Dedifferentiated amniotic fluid mesenchymal stem cell (primary cell): ENCODE measurements around the gene CYBA.

Source experiments
- DNase-seq: peaks from one replicate; pipeline ENCODE4 v3.0.0-alpha.2; 2016; ENCODE audit errors: extremely low spot score

CYBA gene

GRCh38 chr16:88662843-88663606 lies 12.2 kb upstream of the CYBA start, which contains the start of gene MVD:
MVD (minus strand) TSS chr16:88663091; CDS start chr16:88663080, 11 bp downstream.
- DNase-seq, result peak; percentile 96

- DNase-seq, result no peak
These were observed 11.5 kb upstream of the CYBA start for GRCh38 chr16:88662222-88662842.

DNA sequence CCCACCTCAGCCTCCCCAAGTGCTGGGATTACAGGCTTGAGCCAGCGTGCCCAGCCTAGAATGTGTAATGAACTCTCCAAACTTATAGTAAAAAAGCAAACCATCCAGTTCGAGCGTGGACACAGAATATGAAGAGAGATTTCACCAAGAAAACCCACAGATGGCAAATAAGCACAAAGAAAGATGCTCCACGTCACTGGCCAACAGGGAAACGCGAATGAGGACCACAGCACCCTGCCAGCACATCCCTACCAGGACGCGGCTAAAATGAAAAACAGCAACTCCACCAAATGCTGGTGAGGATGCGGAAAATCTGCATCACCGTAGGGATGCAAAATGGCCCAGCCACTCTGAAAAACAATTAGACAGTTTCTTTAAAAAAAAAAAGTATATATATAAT lies 10.6 kb upstream of the CYBA start:
- no peak for DNase-seq

- DNase-seq, result no peak
These were observed 8.3 kb upstream of the CYBA start for GRCh38 chr16:88659160-88659559.

GRCh38 chr16:88658714-88659113 lies 7.9 kb upstream of the CYBA start:
- DNase-seq, result no peak

- DNase-seq, result no peak
These were observed 6.5 kb upstream of the CYBA start for GRCh38 chr16:88657371-88657770.

DNA sequence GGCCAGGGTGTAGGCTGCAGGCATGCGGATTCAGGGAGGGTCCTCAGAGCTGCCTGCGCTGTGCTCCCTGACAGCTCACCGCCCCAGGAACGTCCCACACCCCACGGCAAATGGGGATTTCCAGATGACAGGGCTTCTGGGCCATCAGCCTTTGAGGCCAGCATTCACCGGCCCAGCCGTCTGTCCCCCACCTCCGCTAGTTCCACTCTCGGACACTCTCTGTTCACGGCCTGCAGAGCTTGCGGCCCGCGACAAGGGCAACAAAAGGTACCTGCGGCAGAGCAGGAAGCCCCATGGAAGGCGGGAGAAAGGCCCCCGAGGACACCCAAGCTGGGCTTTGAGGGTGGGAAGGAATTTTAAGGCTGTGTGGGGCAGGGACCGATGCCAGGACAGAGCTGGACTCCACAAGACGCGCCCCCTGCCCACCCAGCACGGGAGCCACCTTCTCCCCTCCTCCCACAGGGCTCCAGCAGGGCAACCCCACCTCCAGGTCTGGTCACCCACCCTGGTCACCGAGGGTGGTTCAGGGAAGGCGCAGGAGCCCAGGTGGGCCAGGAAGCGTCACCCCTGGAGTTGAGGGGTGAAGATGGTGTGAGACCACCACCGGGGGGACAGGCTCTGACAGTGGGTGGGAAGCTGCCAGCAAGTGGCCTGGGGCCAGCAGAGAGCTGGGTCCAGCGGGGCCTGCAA lies 5.6 kb upstream of the CYBA start:
- no peak for DNase-seq

GRCh38 chr16:88655733-88656281 lies 5.0 kb upstream of the CYBA start:
- DNase-seq, result no peak

GRCh38 chr16:88655053-88655732 lies 4.3 kb upstream of the CYBA start:
- DNase-seq, result no peak

DNA sequence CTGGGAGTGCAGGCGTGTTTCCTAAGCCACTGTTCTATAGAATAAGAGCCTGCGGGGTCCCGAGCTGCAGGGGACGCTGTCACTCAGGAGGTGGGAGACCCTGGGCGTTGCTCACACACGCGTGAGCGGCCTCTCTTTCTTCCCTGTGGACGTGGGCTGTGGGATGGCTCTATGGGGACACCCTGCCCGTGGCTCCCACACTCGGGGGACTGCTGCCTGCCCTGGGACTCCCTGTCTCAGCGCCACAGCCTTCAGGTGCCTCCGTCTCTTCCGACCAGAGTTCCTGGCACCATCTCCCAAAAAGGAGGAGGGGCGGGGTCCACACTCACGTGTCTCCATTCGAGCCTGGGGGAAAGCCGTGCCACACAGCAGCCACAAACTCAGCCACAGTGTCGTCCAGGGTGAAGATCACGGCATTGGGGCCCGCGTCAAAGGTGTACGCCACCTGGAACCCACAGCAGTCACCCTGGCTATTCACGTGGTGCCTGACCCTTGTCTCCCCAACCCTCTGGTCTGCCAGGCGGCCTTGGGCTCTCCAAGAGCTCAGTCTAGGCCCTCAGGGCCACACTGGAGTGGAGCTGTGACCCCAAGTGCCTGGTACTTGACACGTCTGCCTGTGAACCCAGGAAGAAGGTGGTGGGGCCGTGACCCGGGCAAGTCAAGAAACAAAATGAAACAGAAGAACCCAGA lies 3.7 kb upstream of the CYBA start:
- no peak for DNase-seq

- DNase-seq, result no peak
These were observed 2.9 kb upstream of the CYBA start for GRCh38 chr16:88653596-88654362.

DNA sequence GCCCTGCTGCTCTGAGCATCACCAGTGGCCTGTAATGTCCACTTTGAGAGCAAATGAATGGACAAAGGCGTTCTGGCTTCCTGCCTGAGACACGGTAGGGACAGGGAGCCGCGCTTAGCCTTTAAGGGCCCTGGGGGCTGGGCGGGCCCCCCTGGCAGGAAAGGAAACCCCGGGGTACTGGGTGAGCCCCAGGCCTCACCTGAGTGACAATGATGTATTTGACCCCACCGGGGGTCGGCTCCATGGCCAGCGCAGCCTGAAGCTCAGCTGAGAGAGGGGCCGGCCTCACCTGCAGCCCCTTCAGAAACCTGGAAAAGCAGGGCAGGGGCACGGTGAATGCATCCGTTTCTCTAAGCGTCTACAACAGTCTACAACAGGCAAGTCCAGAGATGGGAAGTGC lies 2.2 kb upstream of the CYBA start:
- no peak for DNase-seq

DNA sequence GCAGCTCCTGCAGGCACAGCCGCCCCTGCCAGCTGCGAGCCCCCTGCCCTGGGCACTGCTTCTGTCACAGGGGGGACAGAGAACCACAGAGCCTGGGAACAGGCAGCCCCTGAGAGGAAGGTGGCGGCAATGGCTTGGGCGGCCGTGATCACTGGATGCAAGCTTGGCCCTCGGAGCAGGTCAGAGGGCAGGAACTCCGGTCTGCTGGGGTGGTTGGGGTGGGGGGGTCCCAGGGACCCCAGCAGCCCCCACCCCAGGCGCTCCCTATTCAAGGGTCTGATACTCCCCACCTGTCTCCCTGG lies 1.9 kb upstream of the CYBA start:
- DNase-seq, result no peak

- no peak for DNase-seq
These were observed 1.3 kb upstream of the CYBA start for GRCh38 chr16:88651989-88652761.

GRCh38 chr16:88651276-88651988 lies 579 bp upstream of the CYBA start:
- DNase-seq, result no peak

DNA sequence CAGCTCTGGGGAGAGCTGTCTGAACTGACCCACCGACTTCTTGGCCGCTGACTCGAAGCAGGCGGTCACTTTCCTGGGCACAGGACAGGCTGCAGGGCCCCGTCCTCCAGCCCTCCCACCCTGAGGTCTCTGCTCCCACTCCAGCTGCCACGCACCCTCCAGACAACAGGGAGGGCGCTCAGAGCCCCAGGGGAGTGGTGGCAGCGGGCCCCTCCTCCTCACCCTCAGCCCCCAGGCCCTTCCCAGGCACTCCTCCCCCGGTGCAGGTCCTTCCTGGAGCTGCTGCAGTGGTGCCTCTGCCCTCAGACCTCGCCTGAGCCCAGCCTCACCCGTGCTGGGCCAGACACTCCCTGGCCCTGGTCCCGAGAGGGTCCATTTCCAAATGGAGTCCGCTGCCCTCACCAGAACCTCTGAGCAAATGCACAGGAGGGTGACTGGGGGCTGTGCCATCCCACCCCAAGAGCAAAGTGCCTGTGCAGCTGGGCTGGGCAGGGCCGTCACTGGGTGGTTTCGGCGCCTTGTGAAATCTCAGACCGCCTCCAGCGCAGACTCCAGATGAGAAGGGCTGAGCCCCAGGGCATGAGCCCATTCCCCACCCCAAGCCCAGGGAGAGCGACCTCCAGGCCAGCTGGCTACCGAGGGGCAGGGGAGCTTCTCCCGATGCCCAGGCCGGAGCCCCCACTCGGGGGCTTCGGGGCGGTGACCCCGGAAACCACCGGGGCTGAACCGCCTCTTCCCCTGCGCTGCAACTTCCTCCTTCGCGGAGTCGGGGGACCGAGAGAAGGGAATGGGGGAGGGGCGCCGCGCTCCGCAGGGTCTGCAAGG lies 717 bp downstream of the CYBA start:
- DNase-seq, result no peak

DNA sequence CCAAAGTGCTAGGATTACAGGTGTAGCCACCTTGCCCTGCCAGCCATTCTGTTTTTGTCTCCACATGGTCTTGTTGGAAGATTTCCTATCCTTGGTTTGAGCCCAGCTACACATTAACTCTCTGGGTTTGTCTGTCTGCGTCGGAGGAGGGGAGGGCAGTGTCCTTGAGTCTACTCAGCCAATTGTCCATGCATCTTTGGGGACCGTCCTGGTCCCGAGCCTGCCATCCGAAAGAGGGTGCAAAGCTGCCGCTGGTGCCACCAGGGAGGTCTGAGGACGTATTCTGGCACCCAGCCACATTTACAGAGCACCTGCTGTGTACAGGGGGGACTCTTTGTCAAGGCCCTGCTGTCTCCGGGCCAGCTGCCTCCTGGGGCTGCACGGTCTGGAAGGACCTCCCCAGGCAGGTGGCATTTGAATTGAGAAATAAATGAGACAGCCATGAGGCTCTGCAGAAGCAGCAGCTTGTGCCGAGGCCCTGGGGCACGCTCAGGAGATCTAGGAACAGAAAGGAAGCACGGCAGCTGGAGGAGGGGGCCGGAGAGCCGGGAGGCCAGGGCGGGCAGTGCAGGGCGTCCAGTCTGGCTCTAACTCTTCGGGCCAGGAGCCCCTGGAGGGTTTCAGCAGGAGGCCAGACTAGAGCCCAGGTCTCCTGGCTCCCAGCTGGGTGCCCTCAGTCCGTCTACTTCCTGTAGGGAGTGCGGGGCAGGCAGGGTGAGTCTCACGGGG lies 1.5 kb downstream of the CYBA start:
- DNase-seq, result no peak
